ENCODE measurements around the gene PRSS38.
A peak's percentile ranks its signal among the peaks of the same experiment; 100 is the strongest.

The PRSS38 gene

DNA sequence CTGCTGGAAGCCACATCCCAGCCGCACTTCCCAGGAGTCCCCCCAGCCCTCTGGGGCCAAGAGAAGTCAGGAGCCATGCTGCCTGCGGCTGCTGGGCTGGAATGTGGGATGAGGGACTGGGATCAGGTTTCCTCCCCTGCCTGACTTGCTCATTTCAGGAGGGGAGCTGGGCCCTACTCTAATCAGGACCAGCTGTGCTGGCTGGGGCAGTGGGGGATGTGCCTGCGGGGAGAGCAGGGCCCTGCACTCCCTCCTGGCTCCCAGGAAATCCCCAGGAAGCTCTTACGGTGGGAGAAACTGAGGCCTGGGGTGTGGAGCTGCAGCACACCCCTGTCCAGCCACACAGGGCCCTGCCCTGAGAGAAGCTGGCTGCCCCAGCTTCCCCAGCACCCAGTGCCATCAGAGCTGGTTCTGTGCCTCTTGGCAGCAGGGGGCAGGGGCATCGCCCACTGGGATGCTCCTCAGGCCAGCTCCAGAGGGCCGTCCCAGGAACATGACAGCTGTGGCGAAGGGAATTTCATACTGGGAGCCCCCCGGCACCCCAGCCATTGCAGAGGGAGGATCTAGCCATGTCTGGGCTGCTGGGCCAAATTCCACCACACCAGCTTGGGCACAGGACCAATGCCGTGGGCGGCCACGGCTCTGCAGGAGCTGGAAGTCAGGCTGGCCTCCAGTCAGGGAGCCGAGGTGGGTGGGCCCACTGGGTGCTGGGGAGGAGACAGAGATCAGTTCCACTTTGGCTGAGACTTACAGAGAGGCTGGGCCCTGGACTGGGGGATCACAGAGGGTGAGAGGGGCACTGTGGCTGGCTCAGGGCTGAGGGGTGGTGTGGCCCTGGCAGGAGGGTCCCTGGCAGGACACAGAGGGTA lies 21.3 kb upstream of the PRSS38 start:
- peak; percentile 96 for DNase-seq

- no peak for DNase-seq
These were observed 20.7 kb upstream of the PRSS38 start for GRCh38 chr1:227794817-227795192.

- DNase-seq: no peak
These were observed 19.7 kb upstream of the PRSS38 start for GRCh38 chr1:227795732-227796131.

- no peak for DNase-seq
These were observed 19.0 kb upstream of the PRSS38 start for GRCh38 chr1:227796359-227796915.

DNA sequence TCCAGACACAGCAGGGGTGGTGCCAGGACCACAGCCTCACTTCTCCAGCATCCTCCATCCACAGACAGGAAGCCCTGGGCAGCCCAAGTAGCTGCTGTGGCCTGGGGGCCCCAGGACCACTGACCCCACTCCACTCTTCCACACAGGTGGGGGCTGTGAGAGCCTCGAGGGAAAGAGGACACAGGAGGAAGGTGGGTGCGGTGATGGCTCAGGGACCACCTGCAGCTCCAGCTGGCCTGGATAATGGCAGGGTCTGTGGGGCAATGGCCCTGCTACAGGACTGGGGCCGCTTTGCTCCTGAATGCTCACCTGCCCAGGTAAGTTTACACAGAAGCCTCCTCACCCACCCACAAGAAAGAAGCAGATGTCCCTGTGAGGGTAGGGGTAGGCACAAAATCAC lies 18.3 kb upstream of the PRSS38 start:
- DNase-seq: no peak

DNA sequence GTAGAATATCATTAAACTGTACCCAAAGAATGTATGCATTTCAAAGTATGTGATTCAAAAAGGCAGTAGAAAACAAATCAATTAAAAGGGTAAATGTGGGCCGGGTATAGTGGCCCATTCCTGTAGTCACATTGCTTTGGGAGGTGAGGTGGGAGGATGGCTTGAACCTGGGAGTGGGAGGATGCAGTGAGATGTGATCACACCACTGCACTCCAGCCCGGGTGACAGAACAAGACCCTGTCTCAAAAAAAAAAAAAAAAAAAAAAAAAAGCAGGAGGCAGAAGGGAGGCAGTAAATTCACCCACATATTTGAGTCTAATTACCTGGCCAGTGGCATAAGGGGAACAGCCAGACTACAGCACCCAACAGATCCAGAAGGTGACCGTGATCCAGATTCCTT lies 17.9 kb upstream of the PRSS38 start:
- DNase-seq: no peak

DNA sequence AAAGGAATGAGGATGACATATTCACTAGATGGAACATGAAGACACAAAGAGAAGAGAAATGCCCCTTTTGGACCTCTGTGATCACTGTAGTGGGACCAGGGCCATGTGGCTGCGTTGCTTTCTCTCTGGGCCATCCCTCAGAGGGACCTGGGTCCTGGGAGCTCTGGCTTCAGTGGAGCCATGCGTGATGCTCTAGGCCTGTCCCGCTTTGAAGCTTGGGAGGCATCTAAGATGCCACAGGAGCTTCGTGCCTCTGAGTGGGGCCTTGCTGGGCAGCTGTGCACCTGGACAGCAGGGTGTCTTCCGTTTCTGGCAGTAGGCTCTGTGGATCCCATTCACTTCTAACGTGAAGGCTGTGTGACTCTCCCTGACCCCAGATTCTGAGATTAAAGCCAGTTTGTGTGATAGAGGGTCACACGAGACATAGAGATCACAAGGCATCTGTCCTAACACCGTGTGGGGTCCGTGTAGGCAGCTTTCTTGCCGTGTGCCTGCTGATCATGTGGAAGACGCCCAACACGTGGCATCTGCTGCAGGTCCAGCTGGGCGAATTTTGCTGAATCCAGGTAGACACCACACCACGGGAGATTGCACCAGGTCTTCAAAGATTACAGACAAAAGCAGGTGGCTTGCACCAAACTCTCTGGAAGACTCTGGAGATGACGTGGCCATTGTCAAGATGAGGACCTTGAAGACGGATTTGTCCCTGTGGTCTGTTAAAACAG lies 17.2 kb upstream of the PRSS38 start:
- no peak for DNase-seq

- DNase-seq: no peak
These were observed 15.7 kb upstream of the PRSS38 start for GRCh38 chr1:227799756-227800155.

DNA sequence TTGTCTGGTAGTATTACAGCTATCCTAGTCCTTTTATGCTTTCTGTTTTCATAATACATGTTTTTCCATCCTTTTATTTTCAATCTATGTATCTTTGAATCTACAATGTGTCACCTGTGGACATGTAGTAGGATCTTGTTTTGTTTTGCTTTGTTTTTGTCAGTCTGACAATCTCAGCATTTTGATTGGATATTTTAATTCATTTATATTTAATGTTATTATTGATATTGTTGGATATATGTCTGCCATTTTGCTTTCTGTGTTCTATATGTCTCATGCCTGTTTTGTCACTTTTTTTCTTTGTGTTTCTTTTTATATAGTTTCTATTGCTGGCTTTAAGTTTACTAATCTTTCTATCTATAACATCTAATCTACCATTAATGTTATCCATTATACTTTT lies 11.5 kb upstream of the PRSS38 start:
- DNase-seq: no peak

DNA sequence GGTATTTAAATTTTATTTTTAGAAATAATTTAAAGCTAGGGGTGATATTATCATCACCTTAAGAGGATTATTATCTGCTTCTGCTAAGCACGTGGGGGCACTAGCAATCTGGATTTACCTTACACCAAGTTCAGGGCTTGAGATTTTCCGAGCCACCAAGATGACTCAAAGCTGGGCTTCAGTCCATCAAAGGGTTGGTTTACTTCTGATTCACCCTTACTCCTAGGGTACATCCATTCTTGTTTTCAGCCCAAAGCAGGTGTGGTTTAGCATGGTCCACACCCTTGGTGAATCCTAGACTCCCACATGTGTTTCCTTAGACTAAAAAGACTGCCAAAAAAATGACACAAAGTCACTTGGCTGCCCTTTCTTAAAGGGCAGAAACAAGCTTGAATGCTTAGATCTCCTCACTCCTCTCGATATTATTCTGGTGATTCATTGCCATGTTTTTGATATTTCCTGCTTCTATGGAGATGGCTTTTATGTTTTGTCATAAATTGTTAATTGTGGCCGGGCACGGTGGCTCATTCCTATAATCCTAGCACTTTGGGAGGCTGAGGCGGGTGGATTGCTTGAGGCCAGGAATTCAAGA lies 9.8 kb upstream of the PRSS38 start:
- peak; percentile 89 for DNase-seq

GRCh38 chr1:227808566-227808965 lies 6.9 kb upstream of the PRSS38 start:
- no peak for DNase-seq

DNA sequence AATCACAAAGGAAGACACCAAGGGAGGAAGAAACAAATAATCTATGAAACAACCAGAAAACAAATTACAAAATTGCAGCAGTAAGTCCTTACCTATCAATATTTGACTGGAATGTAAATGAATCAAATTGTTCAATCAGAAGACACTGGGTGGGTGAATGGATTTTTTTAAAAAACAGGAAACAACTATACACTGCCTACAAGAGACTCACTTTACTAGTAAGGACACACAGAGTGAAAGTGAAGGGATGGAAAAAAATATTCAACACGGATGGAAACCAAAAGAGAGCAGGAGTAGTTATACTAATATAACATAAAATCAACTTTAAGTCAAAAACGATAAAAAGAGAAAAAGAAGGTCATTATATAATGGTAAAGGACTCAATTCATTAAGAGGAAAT lies 6.4 kb upstream of the PRSS38 start:
- no peak for DNase-seq

GRCh38 chr1:227813962-227814361 lies 1.5 kb upstream of the PRSS38 start:
- no peak for DNase-seq

- no peak for DNase-seq
These were observed 1.4 kb downstream of the PRSS38 start for GRCh38 chr1:227816750-227817446.

DNA sequence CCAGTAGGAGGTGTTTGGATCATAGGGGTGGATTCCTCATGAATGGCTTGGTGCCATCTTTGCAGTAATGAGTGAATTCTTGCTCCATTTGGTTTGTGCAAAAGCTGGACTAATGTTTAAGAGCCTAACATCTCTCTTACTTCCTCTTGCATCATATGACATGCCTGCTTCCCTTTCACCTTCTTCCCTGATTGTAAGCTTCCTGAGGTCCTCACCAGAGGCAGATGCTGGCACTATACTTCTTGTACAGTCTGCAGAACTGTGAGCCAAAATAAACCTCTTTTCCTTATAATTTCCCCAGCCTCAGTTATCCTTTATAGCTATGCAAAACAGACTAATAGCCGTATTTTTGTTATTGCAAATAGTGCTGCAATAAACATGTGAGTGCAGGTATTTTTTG lies 8.1 kb downstream of the PRSS38 start:
- DNase-seq: no peak

GRCh38 chr1:227824204-227824603 lies 8.7 kb downstream of the PRSS38 start:
- no peak for DNase-seq

DNA sequence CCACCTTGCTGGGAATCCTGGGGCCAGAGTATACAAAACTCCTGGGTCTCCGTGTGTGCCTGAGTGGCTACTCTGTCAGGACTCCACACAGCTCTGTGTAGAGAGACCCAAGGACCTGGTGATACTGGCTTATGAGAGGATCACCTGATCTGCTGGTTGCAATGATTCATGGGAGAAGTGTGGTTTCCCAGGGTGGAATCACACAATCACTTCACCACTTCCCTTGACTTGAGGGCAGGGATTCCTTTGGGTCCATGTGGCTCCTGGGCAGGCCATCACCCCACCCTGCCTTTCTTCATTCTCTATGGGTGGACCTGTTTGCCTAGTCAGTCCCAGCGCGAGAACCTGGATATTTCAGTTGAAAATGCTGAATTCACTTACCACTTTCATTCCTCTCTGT lies 13.3 kb downstream of the PRSS38 start:
- DNase-seq: no peak

DNA sequence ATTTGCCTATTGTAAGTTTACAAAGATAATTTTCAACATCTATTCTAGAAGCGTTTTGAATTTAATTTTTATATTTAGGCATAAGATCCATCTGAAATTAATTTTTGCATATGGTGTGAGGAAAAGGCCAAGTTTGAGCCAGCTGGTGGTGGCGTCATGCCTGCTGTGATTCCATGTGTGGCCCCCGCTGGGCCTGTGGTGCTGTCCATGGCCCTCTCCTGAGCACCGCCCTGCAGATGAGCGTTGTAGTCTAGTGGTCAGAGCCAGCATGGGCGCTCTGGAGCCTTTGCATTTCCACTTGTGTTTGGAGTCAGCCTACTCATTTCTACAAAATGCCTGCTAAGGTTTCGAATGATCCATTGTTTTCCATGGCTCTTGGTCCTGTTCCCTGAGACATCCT lies 22.7 kb downstream of the PRSS38 start:
- no peak for DNase-seq

DNA sequence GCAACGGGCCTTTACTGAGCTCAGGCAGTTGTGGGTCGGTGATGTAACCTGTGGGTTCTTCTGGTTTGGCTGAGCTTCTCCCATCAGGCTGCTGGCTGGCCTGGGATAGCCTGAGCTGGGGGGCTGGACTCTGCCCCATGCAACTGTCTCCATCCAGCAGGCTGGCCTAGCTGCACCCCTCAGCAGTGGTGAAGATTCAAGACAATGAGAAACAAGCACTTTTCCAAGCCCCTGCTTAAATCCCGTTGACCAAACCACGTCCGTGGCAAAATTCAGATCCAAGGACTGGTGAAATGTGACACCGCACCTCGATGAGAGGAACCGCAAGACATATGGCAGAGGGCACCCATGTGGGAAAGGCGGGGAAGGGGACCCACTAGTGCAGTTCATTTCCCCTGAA lies 25.6 kb downstream of the PRSS38 start:
- no peak for DNase-seq

DNA sequence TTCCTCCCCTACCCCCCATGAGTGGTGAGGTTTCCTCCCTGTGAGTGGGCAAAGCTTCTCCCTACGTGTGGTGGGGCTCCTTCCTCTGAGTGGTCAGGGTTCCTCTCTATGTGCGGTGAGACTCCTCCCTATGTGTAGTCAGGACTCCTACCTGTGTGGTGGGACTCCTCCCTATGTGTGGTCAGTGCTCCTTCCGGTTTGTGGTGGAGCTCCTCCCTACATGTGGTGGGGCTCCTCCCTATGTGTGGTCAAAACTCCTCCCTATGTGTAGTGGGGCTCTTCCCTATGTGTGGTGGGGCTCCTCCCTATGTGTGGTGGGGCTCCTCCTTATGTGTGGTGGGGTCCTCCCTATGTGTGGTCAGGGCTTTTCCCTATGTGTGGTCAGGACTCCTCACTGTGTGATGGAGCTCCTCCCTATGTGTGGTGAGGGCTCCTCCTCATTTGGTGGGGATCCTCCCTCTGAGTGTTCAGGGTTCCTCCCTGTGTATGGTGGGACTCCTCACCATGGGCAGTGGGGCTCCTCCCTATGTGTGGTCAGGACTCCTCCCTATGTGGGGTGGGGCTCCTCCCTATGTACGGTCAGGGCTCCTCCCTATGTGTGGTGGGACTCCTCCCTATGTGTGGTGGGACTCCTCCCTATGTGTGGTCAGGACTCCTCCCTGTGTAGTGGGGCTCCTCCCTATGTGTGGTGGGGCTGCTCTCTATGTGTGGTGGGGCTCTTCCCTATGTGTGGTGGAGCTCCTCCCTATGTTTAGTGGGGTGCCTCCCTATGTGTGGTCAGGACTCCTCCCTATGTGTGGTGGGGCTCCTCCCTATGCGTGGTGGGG lies 29.1 kb downstream of the PRSS38 start:
- DNase-seq: no peak

DNA sequence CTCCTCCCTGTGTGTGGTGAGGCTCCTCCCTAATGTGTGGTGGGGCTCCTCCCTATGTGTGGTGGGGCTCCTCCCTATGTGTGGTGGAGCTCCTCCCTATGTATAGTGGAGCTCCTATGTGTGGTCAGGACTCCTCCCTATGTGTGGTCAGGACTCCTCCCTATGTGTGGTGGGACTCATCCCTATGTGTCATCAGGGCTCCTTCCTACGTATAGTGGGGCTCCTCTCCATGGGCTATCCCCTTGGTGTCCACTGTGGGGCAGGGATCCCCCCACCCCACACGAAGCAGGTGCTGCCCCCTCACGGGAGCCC lies 29.6 kb downstream of the PRSS38 start:
- DNase-seq: no peak

DNA sequence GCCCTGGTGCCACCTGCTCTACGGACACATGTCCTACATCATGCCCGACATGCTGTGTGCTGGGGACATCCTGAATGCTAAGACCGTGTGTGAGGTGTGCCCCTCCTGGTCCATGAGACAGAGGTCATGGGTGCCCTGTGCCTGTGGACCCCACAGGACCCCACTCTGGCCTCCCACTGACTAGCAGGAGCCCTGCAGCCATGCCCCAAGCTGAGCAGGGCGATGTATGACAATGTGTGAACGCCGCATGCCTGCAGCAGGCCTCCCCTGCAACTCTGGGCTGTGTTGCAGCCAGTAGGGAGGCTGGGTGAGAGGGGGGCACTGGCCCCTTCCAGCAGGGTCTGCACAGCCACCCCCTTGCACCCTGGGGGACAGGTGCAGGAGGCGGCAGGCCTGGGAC lies 30.0 kb downstream of the PRSS38 start:
- no peak for DNase-seq

Data from fibroblast of skin of right quadriceps (primary cell).